ENCODE results near the gene MEOX2.
A peak's percentile ranks its signal among the peaks of the same experiment; 100 is the strongest.

The MEOX2 gene

GRCh38 chr7:15686295-15686956 lies at the start of gene MEOX2:
Gene MEOX2 (minus strand): TSS chr7:15686683. CDS start chr7:15686402, 281 bp downstream.
- in situ Hi-C loops (cut with HindIII; ENCODE audit: low pct_unique_long_range_greater_than_20kb, low sequenced_read_pairs), result no loop called here
- no peak for TF ChIP-seq JUND (IDR thresholded peaks at IDR 0.05; ENCODE audit: low read depth)
- DNase-seq (ENCODE audit: low read depth in 1 of 2, low spot score in 1 of 2), result peak in 1 of 2 experiments; percentile 24

- in situ Hi-C loops (cut with HindIII; ENCODE audit: low pct_unique_long_range_greater_than_20kb, low sequenced_read_pairs), result no loop called here
- no peak for DNase-seq (ENCODE audit: low read depth in 1 of 2, low spot score in 1 of 2)
- no peak for TF ChIP-seq JUND (IDR thresholded peaks at IDR 0.05; ENCODE audit: low read depth)
Measured at GRCh38 chr7:15729746-15730145, 43.3 kb upstream of the MEOX2 start.

GRCh38 chr7:15725051-15725450 lies 38.6 kb upstream of the MEOX2 start:
- no peak for TF ChIP-seq JUND (IDR thresholded peaks at IDR 0.05; ENCODE audit: low read depth)
- DNase-seq (ENCODE audit: low read depth in 1 of 2, low spot score in 1 of 2), result no peak
- in situ Hi-C loops (cut with HindIII; ENCODE audit: low pct_unique_long_range_greater_than_20kb, low sequenced_read_pairs), result no loop called here

- no peak for DNase-seq (ENCODE audit: low read depth in 1 of 2, low spot score in 1 of 2)
- no peak for TF ChIP-seq JUND (IDR thresholded peaks at IDR 0.05; ENCODE audit: low read depth)
- in situ Hi-C loops (cut with HindIII; ENCODE audit: low pct_unique_long_range_greater_than_20kb, low sequenced_read_pairs), result no loop called here
Measured at GRCh38 chr7:15723841-15724240, 37.4 kb upstream of the MEOX2 start.

- in situ Hi-C loops (cut with HindIII; ENCODE audit: low pct_unique_long_range_greater_than_20kb, low sequenced_read_pairs), result no loop called here
- no peak for TF ChIP-seq JUND (IDR thresholded peaks at IDR 0.05; ENCODE audit: low read depth)
- DNase-seq (ENCODE audit: low read depth in 1 of 2, low spot score in 1 of 2), result peak in 1 of 2 experiments; percentile 67
Measured at GRCh38 chr7:15720849-15721471, 34.5 kb upstream of the MEOX2 start.

- in situ Hi-C loops (cut with HindIII; ENCODE audit: low pct_unique_long_range_greater_than_20kb, low sequenced_read_pairs), result no loop called here
- no peak for TF ChIP-seq JUND (IDR thresholded peaks at IDR 0.05; ENCODE audit: low read depth)
- no peak for DNase-seq (ENCODE audit: low read depth in 1 of 2, low spot score in 1 of 2)
Measured at GRCh38 chr7:15719311-15719710, 32.8 kb upstream of the MEOX2 start.

- in situ Hi-C loops (cut with HindIII; ENCODE audit: low pct_unique_long_range_greater_than_20kb, low sequenced_read_pairs), result no loop called here
- no peak for TF ChIP-seq JUND (IDR thresholded peaks at IDR 0.05; ENCODE audit: low read depth)
Measured at GRCh38 chr7:15715435-15715834, 29.0 kb upstream of the MEOX2 start.

GRCh38 chr7:15709978-15710377 lies 23.5 kb upstream of the MEOX2 start:
- no peak for DNase-seq (ENCODE audit: low read depth in 1 of 2, low spot score in 1 of 2)
- in situ Hi-C loops (cut with HindIII; ENCODE audit: low pct_unique_long_range_greater_than_20kb, low sequenced_read_pairs), result no loop called here

More at GRCh38 chr7:15715435-15715834, 29.0 kb upstream of the MEOX2 start:
- no peak for DNase-seq (ENCODE audit: low read depth in 1 of 2, low spot score in 1 of 2)

GRCh38 chr7:15707570-15707969 lies 21.1 kb upstream of the MEOX2 start:
- in situ Hi-C loops (cut with HindIII; ENCODE audit: low pct_unique_long_range_greater_than_20kb, low sequenced_read_pairs), result no loop called here
- DNase-seq (ENCODE audit: low read depth in 1 of 2, low spot score in 1 of 2), result no peak
- no peak for TF ChIP-seq JUND (IDR thresholded peaks at IDR 0.05; ENCODE audit: low read depth)

More at GRCh38 chr7:15709978-15710377, 23.5 kb upstream of the MEOX2 start:
- no peak for TF ChIP-seq JUND (IDR thresholded peaks at IDR 0.05; ENCODE audit: low read depth)

GRCh38 chr7:15703732-15704131 lies 17.2 kb upstream of the MEOX2 start:
- TF ChIP-seq JUND (IDR thresholded peaks at IDR 0.05; ENCODE audit: low read depth), result no peak

GRCh38 chr7:15692501-15693020 lies 6.1 kb upstream of the MEOX2 start:
- TF ChIP-seq JUND (IDR thresholded peaks at IDR 0.05; ENCODE audit: low read depth), result no peak
- no peak for DNase-seq (ENCODE audit: low read depth in 1 of 2, low spot score in 1 of 2)

More at GRCh38 chr7:15703732-15704131, 17.2 kb upstream of the MEOX2 start:
- DNase-seq (ENCODE audit: low read depth in 1 of 2, low spot score in 1 of 2), result no peak
- in situ Hi-C loops (cut with HindIII; ENCODE audit: low pct_unique_long_range_greater_than_20kb, low sequenced_read_pairs), result no loop called here

GRCh38 chr7:15688911-15689310 lies 2.4 kb upstream of the MEOX2 start:
- DNase-seq (ENCODE audit: low read depth in 1 of 2, low spot score in 1 of 2), result no peak
- in situ Hi-C loops (cut with HindIII; ENCODE audit: low pct_unique_long_range_greater_than_20kb, low sequenced_read_pairs), result no loop called here
- TF ChIP-seq JUND (IDR thresholded peaks at IDR 0.05; ENCODE audit: low read depth), result no peak

More at GRCh38 chr7:15692501-15693020, 6.1 kb upstream of the MEOX2 start:
- in situ Hi-C loops (cut with HindIII; ENCODE audit: low pct_unique_long_range_greater_than_20kb, low sequenced_read_pairs), result no loop called here

GRCh38 chr7:15688279-15688626 lies 1.8 kb upstream of the MEOX2 start:
- no peak for TF ChIP-seq JUND (IDR thresholded peaks at IDR 0.05; ENCODE audit: low read depth)
- DNase-seq (ENCODE audit: low read depth in 1 of 2, low spot score in 1 of 2), result no peak
- in situ Hi-C loops (cut with HindIII; ENCODE audit: low pct_unique_long_range_greater_than_20kb, low sequenced_read_pairs), result no loop called here

Data from T47D (cell line).